ENCODE measurements around the gene RUNX1. TPM values are rescaled to one million over a fixed set of nuclear protein-coding genes. Genes with fewer than 3 reads are reported as not detected.

The RUNX1 gene
- total RNA-seq, 1 experiment from 2014 or later: 0.52 TPM

DNA sequence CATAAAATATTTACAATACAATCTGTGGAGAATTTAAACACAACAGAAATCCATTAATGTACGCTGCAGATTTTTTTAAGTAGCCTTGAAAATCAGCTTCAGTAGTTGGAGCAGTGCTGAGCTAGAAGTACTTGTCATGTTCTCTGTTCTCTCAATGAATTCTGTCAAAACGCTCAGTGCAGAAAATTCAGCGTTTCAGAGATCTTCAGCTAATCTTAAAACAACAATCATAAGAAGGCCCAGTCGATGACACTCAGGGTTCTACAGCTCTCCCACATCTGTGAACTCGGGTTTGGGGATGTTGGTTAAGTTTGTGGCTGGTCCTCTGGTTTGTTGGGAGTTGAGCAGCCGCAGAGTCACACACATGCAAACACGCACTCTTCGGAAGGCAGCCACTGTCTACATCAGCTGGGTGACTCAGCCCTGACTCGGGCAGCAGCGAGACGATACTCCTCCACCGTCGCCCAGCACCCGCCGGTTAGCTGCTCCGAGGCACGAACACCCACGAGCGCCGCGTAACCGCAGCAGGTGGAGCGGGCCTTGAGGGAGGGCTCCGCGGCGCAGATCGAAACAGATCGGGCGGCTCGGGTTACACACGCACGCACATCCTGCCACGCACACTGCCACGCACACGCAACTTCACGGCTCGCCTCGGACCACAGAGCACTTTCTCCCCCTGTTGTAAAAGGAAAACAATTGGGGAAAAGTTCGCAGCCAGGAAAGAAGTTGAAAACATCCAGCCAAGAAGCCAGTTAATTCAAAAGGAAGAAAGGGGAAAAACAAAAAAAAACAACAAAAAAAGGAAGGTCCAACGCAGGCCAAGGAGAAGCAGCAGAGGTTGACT is 161.2 kb downstream of the RUNX1 start:
- peaks cover 19% of the 10 kb centered on the region for H3K4me1 ChIP-seq (ENCODE audit: insufficient read depth, low read length, poor library complexity, severe bottlenecking)
- H3K4me3 ChIP-seq (ENCODE audit: low read depth, low read length, poor library complexity, severe bottlenecking): peak overlapping the region; percentile 40
- no TSS peak for BruUV-seq (replicated peaks)
- DNase-seq (ENCODE audit: low spot score): peak; percentile 42
- H3K36me3 ChIP-seq (ENCODE audit: insufficient read depth, low read length, poor library complexity, severe bottlenecking): no peaks in the 10 kb centered on the region
- intact Hi-C loops (cut with micrococcal nuclease; ENCODE audit: unreplicated experiment): loop anchor here (10.0 kb wide), 1 partner anchor 1047 kb away; no protein-coding TSS in a partner anchor
- no peaks in the 10 kb centered on the region for H3K9me3 ChIP-seq (ENCODE audit: low read depth, low read length, poor library complexity, severe bottlenecking)
- H3K27me3 ChIP-seq (replicated peaks; ENCODE audit: insufficient read depth, low read depth, low read length, poor library complexity): peaks cover 96% of the 10 kb centered on the region
- TF ChIP-seq EZH2 (IDR thresholded peaks at IDR 0.05; ENCODE audit: borderline replicate concordance, low read depth, low read length, poor library complexity, severe bottlenecking): peak; percentile 55
- TF ChIP-seq, protein P1, sequence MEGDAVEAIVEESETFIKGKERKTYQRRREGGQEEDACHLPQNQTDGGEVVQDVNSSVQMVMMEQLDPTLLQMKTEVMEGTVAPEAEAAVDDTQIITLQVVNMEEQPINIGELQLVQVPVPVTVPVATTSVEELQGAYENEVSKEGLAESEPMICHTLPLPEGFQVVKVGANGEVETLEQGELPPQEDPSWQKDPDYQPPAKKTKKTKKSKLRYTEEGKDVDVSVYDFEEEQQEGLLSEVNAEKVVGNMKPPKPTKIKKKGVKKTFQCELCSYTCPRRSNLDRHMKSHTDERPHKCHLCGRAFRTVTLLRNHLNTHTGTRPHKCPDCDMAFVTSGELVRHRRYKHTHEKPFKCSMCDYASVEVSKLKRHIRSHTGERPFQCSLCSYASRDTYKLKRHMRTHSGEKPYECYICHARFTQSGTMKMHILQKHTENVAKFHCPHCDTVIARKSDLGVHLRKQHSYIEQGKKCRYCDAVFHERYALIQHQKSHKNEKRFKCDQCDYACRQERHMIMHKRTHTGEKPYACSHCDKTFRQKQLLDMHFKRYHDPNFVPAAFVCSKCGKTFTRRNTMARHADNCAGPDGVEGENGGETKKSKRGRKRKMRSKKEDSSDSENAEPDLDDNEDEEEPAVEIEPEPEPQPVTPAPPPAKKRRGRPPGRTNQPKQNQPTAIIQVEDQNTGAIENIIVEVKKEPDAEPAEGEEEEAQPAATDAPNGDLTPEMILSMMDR (conservative IDR thresholded peaks at IDR 0.05; ENCODE audit: low read depth, low read length): no peak
- POLR2A ChIA-PET (ENCODE audit: low non-redundant PET): no interaction called here
- no peak overlapping the region for H3K27ac ChIP-seq (ENCODE audit: low read depth, low read length, poor library complexity, severe bottlenecking)
- CTCF ChIA-PET: interaction anchor here (1.9 kb wide), 1 partner anchor 142 kb away, joined by 11 read pairs; no protein-coding TSS in a partner anchor

DNA sequence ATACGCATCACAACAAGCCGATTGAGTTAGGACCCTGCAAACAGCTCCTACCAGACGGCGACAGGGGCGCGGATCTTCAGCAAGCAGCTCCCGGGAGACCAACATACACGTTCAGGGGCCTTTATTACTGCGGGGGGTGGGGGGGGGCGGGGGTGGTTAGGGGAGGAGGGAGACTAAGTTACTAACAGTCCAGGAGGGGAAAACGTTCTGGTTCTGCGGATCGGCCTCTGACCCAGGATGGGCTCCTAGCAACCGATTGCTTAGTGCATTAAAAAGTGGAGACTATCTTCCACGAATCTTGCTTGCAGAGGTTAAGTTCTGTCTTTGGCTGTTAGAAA is 162.0 kb downstream of the RUNX1 start:
- Histone ChIP-seq H3K9me3 (ENCODE audit: low read depth, low read length, poor library complexity, severe bottlenecking) (no peaks in the 10 kb centered on the region), H3K36me3 (ENCODE audit: insufficient read depth, low read length, poor library complexity, severe bottlenecking) (no peaks in the 10 kb centered on the region), H3K4me1 (ENCODE audit: insufficient read depth, low read length, poor library complexity, severe bottlenecking) (peaks cover 19% of the 10 kb centered on the region), H3K4me3 (ENCODE audit: low read depth, low read length, poor library complexity, severe bottlenecking) (no peak overlapping the region), H3K27me3 (replicated peaks; ENCODE audit: insufficient read depth, low read depth, low read length, poor library complexity) (peaks cover 96% of the 10 kb centered on the region), H3K27ac (ENCODE audit: low read depth, low read length, poor library complexity, severe bottlenecking) (no peak overlapping the region)
- DNase-seq (ENCODE audit: low spot score): no peak
- no peak for TF ChIP-seq EZH2 (IDR thresholded peaks at IDR 0.05; ENCODE audit: borderline replicate concordance, low read depth, low read length, poor library complexity, severe bottlenecking)
- TF ChIP-seq, protein P1 (conservative IDR thresholded peaks at IDR 0.05; ENCODE audit: low read depth, low read length): no peak
- POLR2A ChIA-PET (ENCODE audit: low non-redundant PET): no interaction called here
- CTCF ChIA-PET: interaction anchor here (0.6 to 1.9 kb wide), 2 partner anchors 142 to 953 kb away, joined by 3 to 11 read pairs; no protein-coding TSS in a partner anchor
- intact Hi-C loops (cut with micrococcal nuclease; ENCODE audit: unreplicated experiment): loop anchor here (10.0 kb wide), 1 partner anchor 1048 kb away; no protein-coding TSS in a partner anchor
- no TSS peak for BruUV-seq (replicated peaks)

DNA sequence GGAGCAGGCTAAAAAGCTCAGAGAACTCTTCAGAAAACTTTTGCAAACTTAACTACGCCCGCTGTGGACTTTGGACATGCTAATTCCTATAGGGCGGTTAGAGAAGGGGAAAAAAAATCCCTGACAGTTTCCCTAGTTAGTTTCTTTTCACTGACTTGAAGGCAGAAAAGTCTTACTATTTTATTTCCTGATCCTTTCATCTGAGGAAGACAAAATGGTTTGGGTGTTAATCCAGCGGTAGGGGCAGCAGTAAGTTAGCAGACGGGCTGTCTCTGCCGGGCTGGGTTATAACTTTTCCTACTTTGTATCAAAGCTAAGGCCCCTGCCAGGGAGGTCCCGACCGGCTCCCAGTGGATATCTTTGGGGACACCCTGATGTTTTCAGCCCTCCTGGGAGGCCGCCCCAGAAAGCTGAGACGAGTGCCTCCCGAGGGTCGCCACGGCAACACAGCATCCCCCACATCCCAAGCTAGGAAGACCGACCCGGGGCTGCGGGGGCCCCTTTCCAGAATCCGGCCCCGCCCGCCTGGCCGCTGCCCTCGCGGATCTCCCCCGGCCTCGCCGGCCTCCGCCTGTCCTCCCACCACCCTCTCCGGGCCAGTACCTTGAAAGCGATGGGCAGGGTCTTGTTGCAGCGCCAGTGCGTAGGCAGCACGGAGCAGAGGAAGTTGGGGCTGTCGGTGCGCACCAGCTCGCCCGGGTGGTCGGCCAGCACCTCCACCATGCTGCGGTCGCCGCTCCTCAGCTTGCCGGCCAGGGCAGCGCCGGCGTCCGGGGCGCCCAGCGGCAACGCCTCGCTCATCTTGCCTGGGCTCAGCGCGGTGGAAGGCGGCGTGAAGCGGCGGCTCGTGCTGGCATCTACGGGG is 162.6 kb downstream of the RUNX1 start:
- no peak for DNase-seq (ENCODE audit: low spot score)
- no TSS peak for BruUV-seq (replicated peaks)
- H3K27me3 ChIP-seq (replicated peaks; ENCODE audit: insufficient read depth, low read depth, low read length, poor library complexity): peaks cover 95% of the 10 kb centered on the region
- POLR2A ChIA-PET (ENCODE audit: low non-redundant PET): no interaction called here
- no peaks in the 10 kb centered on the region for H3K36me3 ChIP-seq (ENCODE audit: insufficient read depth, low read length, poor library complexity, severe bottlenecking)
- peaks cover 19% of the 10 kb centered on the region for H3K4me1 ChIP-seq (ENCODE audit: insufficient read depth, low read length, poor library complexity, severe bottlenecking)
- H3K27ac ChIP-seq (ENCODE audit: low read depth, low read length, poor library complexity, severe bottlenecking): no peak overlapping the region
- H3K4me3 ChIP-seq (ENCODE audit: low read depth, low read length, poor library complexity, severe bottlenecking): no peak overlapping the region
- CTCF ChIA-PET: interaction anchor here (0.6 kb wide), 1 partner anchor 953 kb away, joined by 3 read pairs; no protein-coding TSS in a partner anchor
- no peaks in the 10 kb centered on the region for H3K9me3 ChIP-seq (ENCODE audit: low read depth, low read length, poor library complexity, severe bottlenecking)
- peak; percentile 99 for TF ChIP-seq EZH2 (IDR thresholded peaks at IDR 0.05; ENCODE audit: borderline replicate concordance, low read depth, low read length, poor library complexity, severe bottlenecking)
- TF ChIP-seq, protein P1 (conservative IDR thresholded peaks at IDR 0.05; ENCODE audit: low read depth, low read length): no peak
- intact Hi-C loops (cut with micrococcal nuclease; ENCODE audit: unreplicated experiment): loop anchor here (10.0 kb wide), 1 partner anchor 1048 kb away; no protein-coding TSS in a partner anchor

Data from A673 (cell line).